Measurements from ENCODE around the gene NKD2. TPM values are rescaled to one million over a fixed set of nuclear protein-coding genes. Genes with fewer than 3 reads are reported as not detected.

The NKD2 gene
- total and polyA plus RNA-seq, 5 donors from 2014 or later = not detected

DNA sequence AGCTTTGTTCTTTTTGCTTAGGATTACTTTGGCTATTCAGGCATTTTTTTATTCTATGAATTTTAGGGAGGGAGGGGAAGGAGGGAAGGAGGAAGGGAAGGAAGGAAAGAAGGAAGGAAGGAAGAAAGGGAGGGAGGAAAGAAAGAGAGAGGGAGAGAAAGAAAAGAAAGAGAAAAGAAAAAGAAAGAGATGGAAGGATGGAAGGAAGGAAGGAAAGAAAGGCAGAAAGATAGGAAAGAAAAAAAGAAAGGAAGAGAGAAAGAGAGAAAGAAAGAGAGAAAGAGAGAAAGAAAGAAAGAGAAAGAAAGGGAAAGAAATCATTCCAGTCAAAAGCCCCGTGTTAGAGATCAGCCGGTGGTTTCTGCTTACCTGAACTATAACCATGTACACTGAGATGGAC, 20.8 kb upstream of the NKD2 start:
- H3K36me3 ChIP-seq (ENCODE audit: control insufficient read depth, insufficient read depth, low read length) = no peaks in the 10 kb centered on the region
- no peak overlapping the region for H3K27ac ChIP-seq (ENCODE audit: insufficient read depth, low read length, poor library complexity, severe bottlenecking)
- no peak overlapping the region for H3K4me3 ChIP-seq (ENCODE audit: low read depth, low read length)
- no peaks in the 10 kb centered on the region for H3K4me1 ChIP-seq (ENCODE audit: control insufficient read depth, insufficient read depth, low read length, poor library complexity, severe bottlenecking)
- Mint-ChIP-seq H3K36me3 (no peaks in the 10 kb centered on the region), H3K9me3 (peaks cover 0 to 12% (median 4%) of the 10 kb centered on the region in 7 donors), H3K27ac (no peak overlapping the region), H3K27me3 (peaks cover 50% of the 10 kb centered on the region), H3K4me1 (peaks cover 0 to 10% (median 5%) of the 10 kb centered on the region in 4 donors), H3K4me3 (no peak overlapping the region)
- H3K27me3 ChIP-seq (ENCODE audit: control insufficient read depth, insufficient read depth, low read length) = peaks cover 8% of the 10 kb centered on the region
- ATAC-seq (ENCODE audit: low read depth in 2 of 2) = no peak
- H3K9me3 ChIP-seq (ENCODE audit: control insufficient read depth in 2 of 2, low read length in 2 of 2) = peaks cover 0 to 5% of the 10 kb centered on the region in 2 experiments
- DNase-seq = no peak

DNA sequence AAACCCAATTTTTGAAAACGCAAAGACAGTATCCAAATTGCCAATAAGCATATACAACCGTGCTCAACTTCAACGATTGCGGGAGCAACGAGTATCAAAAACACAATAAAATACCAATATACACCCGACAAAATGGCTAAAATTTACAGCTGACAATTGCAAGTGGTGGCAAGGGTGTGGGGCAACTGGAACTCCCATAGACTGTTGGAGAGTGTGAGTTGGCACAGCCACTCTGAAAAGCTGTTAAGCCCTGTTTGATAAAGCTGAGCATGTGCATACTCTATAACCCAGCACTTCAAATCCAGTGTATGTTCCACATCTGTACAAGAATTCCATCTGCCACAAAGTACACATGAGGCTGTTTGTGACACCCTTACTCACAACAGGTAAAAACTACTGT, 20.3 kb upstream of the NKD2 start:
- H3K36me3 Mint-ChIP-seq = no peaks in the 10 kb centered on the region
- ATAC-seq (ENCODE audit: low read depth in 2 of 2) (no peak), DNase-seq (no peak)
- H3K9me3 Mint-ChIP-seq = peaks cover 0 to 12% (median 4%) of the 10 kb centered on the region in 7 donors
- Histone ChIP-seq H3K9me3 (ENCODE audit: control insufficient read depth in 2 of 2, low read length in 2 of 2) (peaks cover 0 to 5% of the 10 kb centered on the region in 2 experiments), H3K4me3 (ENCODE audit: low read depth, low read length) (no peak overlapping the region), H3K27ac (ENCODE audit: insufficient read depth, low read length, poor library complexity, severe bottlenecking) (no peak overlapping the region), H3K36me3 (ENCODE audit: control insufficient read depth, insufficient read depth, low read length) (no peaks in the 10 kb centered on the region), H3K27me3 (ENCODE audit: control insufficient read depth, insufficient read depth, low read length) (peaks cover 8% of the 10 kb centered on the region), H3K4me1 (ENCODE audit: control insufficient read depth, insufficient read depth, low read length, poor library complexity, severe bottlenecking) (no peaks in the 10 kb centered on the region)
- peaks cover 50% of the 10 kb centered on the region for H3K27me3 Mint-ChIP-seq
- H3K27ac Mint-ChIP-seq = no peak overlapping the region
- H3K4me3 Mint-ChIP-seq = no peak overlapping the region
- H3K4me1 Mint-ChIP-seq = peaks cover 0 to 10% (median 5%) of the 10 kb centered on the region in 4 donors

DNA sequence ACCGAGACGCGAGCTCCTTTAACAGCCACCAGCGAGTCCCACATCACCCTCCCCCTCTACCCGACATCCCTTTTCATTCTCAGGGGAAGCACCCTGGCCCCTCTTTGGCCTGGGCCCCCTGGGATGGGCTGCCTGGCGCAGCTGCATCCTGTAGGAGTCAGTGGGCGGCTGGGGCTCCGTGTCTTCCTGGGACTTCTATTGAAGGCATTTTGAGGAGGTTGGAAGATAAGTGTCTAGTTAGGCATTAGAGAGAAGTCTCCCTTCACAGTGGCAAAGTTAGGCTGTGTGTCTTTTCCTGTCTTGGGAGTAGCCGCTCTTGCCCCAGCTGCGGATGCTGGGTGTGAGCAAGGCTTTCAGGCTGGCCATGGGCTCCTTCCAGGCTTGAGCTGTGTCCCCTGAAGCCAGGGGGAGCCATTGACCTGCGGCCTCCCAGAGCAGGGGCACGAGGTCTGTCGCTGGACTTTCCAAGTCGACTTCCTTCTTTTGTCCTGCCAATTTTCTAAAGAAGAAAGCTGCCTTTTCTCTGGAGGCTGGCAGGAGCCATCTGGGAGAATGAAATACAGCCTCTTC, 18.6 kb upstream of the NKD2 start:
- H3K36me3 ChIP-seq (ENCODE audit: control insufficient read depth, insufficient read depth, low read length) = no peaks in the 10 kb centered on the region
- DNase-seq = no peak
- no peak for ATAC-seq (ENCODE audit: low read depth in 2 of 2)

DNA sequence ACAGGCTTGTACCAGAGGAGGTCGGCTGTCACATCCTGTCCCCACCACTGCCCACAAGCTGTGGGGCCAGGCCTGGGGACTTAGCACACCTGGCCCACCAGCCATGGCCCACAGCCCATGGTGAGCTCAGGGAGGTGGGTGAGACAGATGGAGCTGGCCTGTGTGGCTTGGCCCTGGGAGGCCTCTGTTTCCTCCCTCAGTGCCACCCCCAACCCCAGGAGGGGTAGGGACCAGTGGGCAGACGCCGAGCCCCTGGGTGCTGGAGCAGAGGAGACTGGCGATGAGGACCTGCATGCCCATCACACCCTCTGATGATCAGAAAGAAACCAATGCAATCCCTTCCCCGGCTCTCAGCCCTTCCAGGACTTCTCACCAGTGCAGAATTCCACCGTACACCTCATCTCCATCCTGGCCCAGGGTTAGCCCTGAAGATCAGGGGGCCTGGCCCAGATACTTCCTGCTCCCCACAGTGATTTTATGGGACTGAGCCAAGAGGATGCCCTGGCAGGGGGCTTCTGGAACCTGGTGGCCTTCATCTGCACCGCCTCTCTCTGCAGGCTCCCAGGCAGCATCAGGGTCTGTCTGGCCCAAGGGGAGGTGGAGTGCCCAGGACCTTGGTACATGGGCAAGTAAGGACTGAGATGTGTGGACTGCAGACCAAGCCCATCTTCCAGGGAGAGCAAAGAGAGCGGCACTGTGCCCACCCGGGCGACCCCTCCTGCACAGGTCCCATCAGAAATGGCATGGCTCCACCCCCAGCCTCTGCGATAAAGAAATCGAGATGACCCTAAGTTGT, 16.9 kb upstream of the NKD2 start:
- DNase-seq = no peak
- H3K9me3 ChIP-seq (ENCODE audit: control insufficient read depth in 2 of 2, low read length in 2 of 2) = peaks cover 0 to 5% of the 10 kb centered on the region in 2 experiments
- H3K4me3 ChIP-seq (ENCODE audit: low read depth, low read length) = no peak overlapping the region
- ATAC-seq (ENCODE audit: low read depth in 2 of 2) = no peak
- peaks cover 28% of the 10 kb centered on the region for H3K27me3 Mint-ChIP-seq
- peaks cover 0 to 6% (median 1%) of the 10 kb centered on the region in 4 donors for H3K4me1 Mint-ChIP-seq
- no peaks in the 10 kb centered on the region for H3K36me3 ChIP-seq (ENCODE audit: control insufficient read depth, insufficient read depth, low read length)
- no peak overlapping the region for H3K27ac ChIP-seq (ENCODE audit: insufficient read depth, low read length, poor library complexity, severe bottlenecking)
- peaks cover 0 to 8% (median 0%) of the 10 kb centered on the region in 7 donors for H3K9me3 Mint-ChIP-seq
- peaks cover 8% of the 10 kb centered on the region for H3K27me3 ChIP-seq (ENCODE audit: control insufficient read depth, insufficient read depth, low read length)
- H3K4me3 Mint-ChIP-seq = no peak overlapping the region
- no peak overlapping the region for H3K27ac Mint-ChIP-seq
- H3K4me1 ChIP-seq (ENCODE audit: control insufficient read depth, insufficient read depth, low read length, poor library complexity, severe bottlenecking) = peaks cover under 1% of the 10 kb centered on the region
- no peaks in the 10 kb centered on the region for H3K36me3 Mint-ChIP-seq

More for the DNA sequence above, 18.6 kb upstream of the NKD2 start:
- Histone ChIP-seq H3K4me1 (ENCODE audit: control insufficient read depth, insufficient read depth, low read length, poor library complexity, severe bottlenecking) (no peaks in the 10 kb centered on the region), H3K27ac (ENCODE audit: insufficient read depth, low read length, poor library complexity, severe bottlenecking) (no peak overlapping the region), H3K27me3 (ENCODE audit: control insufficient read depth, insufficient read depth, low read length) (peaks cover 8% of the 10 kb centered on the region), H3K4me3 (ENCODE audit: low read depth, low read length) (no peak overlapping the region), H3K9me3 (ENCODE audit: control insufficient read depth in 2 of 2, low read length in 2 of 2) (peaks cover 0 to 5% of the 10 kb centered on the region in 2 experiments)
- Mint-ChIP-seq H3K27me3 (peaks cover 39% of the 10 kb centered on the region), H3K9me3 (peaks cover 0 to 8% (median 0%) of the 10 kb centered on the region in 7 donors), H3K27ac (no peak overlapping the region), H3K4me3 (no peak overlapping the region), H3K36me3 (no peaks in the 10 kb centered on the region), H3K4me1 (peaks cover 0 to 4% (median 0%) of the 10 kb centered on the region in 4 donors)

DNA sequence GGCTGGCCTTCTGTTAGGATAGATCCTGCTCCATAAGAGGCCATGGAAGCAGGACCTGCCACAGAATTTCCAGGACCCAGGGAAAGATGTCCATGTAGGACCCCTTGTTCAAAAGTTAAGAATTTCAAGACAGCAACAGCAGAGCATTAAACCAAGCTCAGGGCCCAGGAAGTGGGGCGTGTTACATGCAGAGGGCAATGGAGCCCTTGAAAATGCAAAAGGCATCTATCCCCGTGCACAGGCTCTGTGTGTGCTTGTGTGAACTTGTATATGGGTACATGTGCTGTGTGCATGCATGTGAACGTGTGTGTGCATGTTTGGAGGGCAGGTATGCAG, 14.4 kb upstream of the NKD2 start:
- H3K9me3 ChIP-seq (ENCODE audit: control insufficient read depth in 2 of 2, low read length in 2 of 2) = no peaks in the 10 kb centered on the region
- Mint-ChIP-seq H3K27ac (no peak overlapping the region), H3K4me3 (no peak overlapping the region), H3K36me3 (no peaks in the 10 kb centered on the region), H3K9me3 (no peaks in the 10 kb centered on the region), H3K27me3 (peaks cover 10% of the 10 kb centered on the region), H3K4me1 (peaks cover 0 to 14% (median 8%) of the 10 kb centered on the region in 4 donors)
- no peak overlapping the region for H3K27ac ChIP-seq (ENCODE audit: insufficient read depth, low read length, poor library complexity, severe bottlenecking)
- DNase-seq (no peak), ATAC-seq (ENCODE audit: low read depth in 2 of 2) (no peak)
- H3K36me3 ChIP-seq (ENCODE audit: control insufficient read depth, insufficient read depth, low read length) = no peaks in the 10 kb centered on the region
- no peaks in the 10 kb centered on the region for H3K27me3 ChIP-seq (ENCODE audit: control insufficient read depth, insufficient read depth, low read length)
- H3K4me3 ChIP-seq (ENCODE audit: low read depth, low read length) = no peak overlapping the region
- H3K4me1 ChIP-seq (ENCODE audit: control insufficient read depth, insufficient read depth, low read length, poor library complexity, severe bottlenecking) = peaks cover 5% of the 10 kb centered on the region

DNA sequence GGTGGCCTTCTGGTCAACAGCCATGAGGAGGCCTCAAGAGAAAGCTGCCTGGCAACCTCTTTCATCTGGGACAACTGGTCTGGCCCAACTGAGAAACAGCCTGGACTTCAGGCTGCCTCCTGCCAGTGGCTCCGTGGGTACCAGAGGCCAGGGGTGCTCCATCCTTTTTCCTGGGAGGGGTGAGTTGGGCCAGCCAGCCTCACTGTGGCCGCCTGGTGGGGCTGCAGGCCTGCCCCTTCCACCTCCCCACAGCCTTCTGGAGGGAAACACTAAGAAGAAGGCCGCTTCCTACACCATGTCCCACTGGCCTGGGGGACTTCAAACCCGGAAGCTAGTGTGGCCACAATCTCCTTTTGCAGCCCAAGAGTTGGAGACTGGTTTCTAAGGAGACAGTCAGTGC, 13.8 kb upstream of the NKD2 start:
- Mint-ChIP-seq H3K9me3 (no peaks in the 10 kb centered on the region), H3K4me1 (peaks cover 0 to 14% (median 8%) of the 10 kb centered on the region in 4 donors), H3K27ac (no peak overlapping the region), H3K27me3 (peaks cover 10% of the 10 kb centered on the region), H3K36me3 (no peaks in the 10 kb centered on the region), H3K4me3 (no peak overlapping the region)
- no peaks in the 10 kb centered on the region for H3K9me3 ChIP-seq (ENCODE audit: control insufficient read depth in 2 of 2, low read length in 2 of 2)
- H3K27ac ChIP-seq (ENCODE audit: insufficient read depth, low read length, poor library complexity, severe bottlenecking) = no peak overlapping the region
- no peak for DNase-seq
- no peak for ATAC-seq (ENCODE audit: low read depth in 2 of 2)
- no peaks in the 10 kb centered on the region for H3K36me3 ChIP-seq (ENCODE audit: control insufficient read depth, insufficient read depth, low read length)
- peaks cover 5% of the 10 kb centered on the region for H3K4me1 ChIP-seq (ENCODE audit: control insufficient read depth, insufficient read depth, low read length, poor library complexity, severe bottlenecking)
- H3K4me3 ChIP-seq (ENCODE audit: low read depth, low read length) = no peak overlapping the region
- no peaks in the 10 kb centered on the region for H3K27me3 ChIP-seq (ENCODE audit: control insufficient read depth, insufficient read depth, low read length)

DNA sequence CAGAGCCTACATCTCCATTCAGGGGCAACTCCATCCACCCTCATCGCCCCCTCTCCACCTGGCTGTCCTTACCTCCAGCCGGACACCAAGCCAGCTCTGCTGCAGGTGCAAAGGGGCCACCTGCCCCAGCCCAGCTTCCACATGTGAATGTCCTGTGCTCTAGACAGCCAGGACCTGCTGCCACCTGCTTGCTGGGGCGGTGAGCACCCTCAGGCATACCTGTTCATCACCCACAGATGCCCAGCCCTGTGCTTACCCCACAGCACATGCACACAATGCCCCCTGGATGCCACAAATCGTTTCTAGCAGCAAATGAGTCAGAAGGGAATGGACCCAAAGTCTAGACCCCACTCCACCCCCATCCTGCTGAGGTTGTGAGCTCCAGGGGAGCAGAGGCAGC, 13.3 kb upstream of the NKD2 start:
- ATAC-seq (ENCODE audit: low read depth in 2 of 2) (no peak), DNase-seq (no peak)
- no peaks in the 10 kb centered on the region for H3K36me3 Mint-ChIP-seq
- no peaks in the 10 kb centered on the region for H3K9me3 Mint-ChIP-seq
- H3K27ac ChIP-seq (ENCODE audit: insufficient read depth, low read length, poor library complexity, severe bottlenecking) = no peak overlapping the region
- H3K4me3 Mint-ChIP-seq = no peak overlapping the region
- H3K4me3 ChIP-seq (ENCODE audit: low read depth, low read length) = no peak overlapping the region
- H3K27me3 Mint-ChIP-seq = peaks cover 12% of the 10 kb centered on the region
- no peaks in the 10 kb centered on the region for H3K36me3 ChIP-seq (ENCODE audit: control insufficient read depth, insufficient read depth, low read length)
- H3K27ac Mint-ChIP-seq = no peak overlapping the region
- no peaks in the 10 kb centered on the region for H3K27me3 ChIP-seq (ENCODE audit: control insufficient read depth, insufficient read depth, low read length)
- no peaks in the 10 kb centered on the region for H3K9me3 ChIP-seq (ENCODE audit: control insufficient read depth in 2 of 2, low read length in 2 of 2)
- peaks cover 5% of the 10 kb centered on the region for H3K4me1 ChIP-seq (ENCODE audit: control insufficient read depth, insufficient read depth, low read length, poor library complexity, severe bottlenecking)
- H3K4me1 Mint-ChIP-seq = peaks cover 0 to 14% (median 8%) of the 10 kb centered on the region in 4 donors
